HG03432 (cell line): ENCODE data around the gene CCDC15.
A peak's percentile ranks its signal among the peaks of the same experiment; 100 is the strongest.
"Not testable (repeated sequence)": the region's sequence is repeated elsewhere in the genome, so short reads cannot be mapped to it uniquely, and the experiment has no call there.

Experiments used
- ATAC-seq: cut with Tn5 transposase; IDR thresholded peaks from one replicate; pipeline ENCODE4 v1.9.1; 2021; ENCODE audit warnings: mild to moderate bottlenecking, moderate library complexity; ENCODE audit not compliant: unreplicated experiment

The CCDC15 gene

GRCh38 chr11:124938970-124939369, 15.0 kb upstream of the CCDC15 start:
- ATAC-seq = no peak

GRCh38 chr11:124941703-124942102, 12.3 kb upstream of the CCDC15 start:
- no peak for ATAC-seq

- ATAC-seq = no peak
These were observed 11.3 kb upstream of the CCDC15 start for GRCh38 chr11:124942466-124943253.

- no peak for ATAC-seq
These were observed 10.8 kb upstream of the CCDC15 start for GRCh38 chr11:124943254-124943616.

GRCh38 chr11:124943741-124944140, 10.3 kb upstream of the CCDC15 start:
- ATAC-seq = no peak

GRCh38 chr11:124944565-124944964, 9.4 kb upstream of the CCDC15 start:
- ATAC-seq = no peak

- no peak for ATAC-seq
These were observed 8.2 kb upstream of the CCDC15 start for GRCh38 chr11:124945826-124946225.

- ATAC-seq = no peak
These were observed 7.3 kb upstream of the CCDC15 start for GRCh38 chr11:124946735-124947141.

GRCh38 chr11:124950601-124951330, 3.2 kb upstream of the CCDC15 start:
- ATAC-seq = no peak

- no peak for ATAC-seq
These were observed 2.7 kb upstream of the CCDC15 start for GRCh38 chr11:124951341-124951740.

- no peak for ATAC-seq
These were observed 571 bp downstream of the CCDC15 start for GRCh38 chr11:124954590-124954955.

- ATAC-seq = no peak
These were observed 1.0 kb downstream of the CCDC15 start for GRCh38 chr11:124955035-124955434.

- peak; percentile 91 for ATAC-seq
These were observed 8.1 kb downstream of the CCDC15 start for GRCh38 chr11:124961972-124962609.

GRCh38 chr11:124968197-124968596, 14.2 kb downstream of the CCDC15 start:
- ATAC-seq = not testable (repeated sequence)

GRCh38 chr11:124970925-124971324, 16.9 kb downstream of the CCDC15 start:
- no peak for ATAC-seq

GRCh38 chr11:124971810-124972209, 17.8 kb downstream of the CCDC15 start:
- ATAC-seq = no peak

GRCh38 chr11:124976531-124976930, 22.5 kb downstream of the CCDC15 start:
- ATAC-seq = no peak

GRCh38 chr11:124977006-124977405, 23.0 kb downstream of the CCDC15 start:
- ATAC-seq = no peak

GRCh38 chr11:124978316-124978715, 24.3 kb downstream of the CCDC15 start:
- ATAC-seq = no peak

GRCh38 chr11:124982043-124982442, 28.0 kb downstream of the CCDC15 start:
- no peak for ATAC-seq

- ATAC-seq = no peak
These were observed 29.9 kb downstream of the CCDC15 start for GRCh38 chr11:124983674-124984511.
